Caco-2 (cell line): ENCODE measurements around the gene ADGRB2. TPM values are rescaled to one million over a fixed set of nuclear protein-coding genes. Genes with fewer than 3 reads are reported as not detected.

Experiments
- Bru-seq: library from RNA; stranded (reverse); fragments of 400-500 nt; gene quantifications from one replicate; lab custom pipeline; 2021; lab: Mats Ljungman, UMichigan
- BruChase-seq, 2 experiments: library from RNA; stranded (reverse); fragments of 400-500 nt; gene quantifications; one replicate each; lab custom pipeline; 2021; lab: Mats Ljungman, UMichigan
- BruUV-seq: library from RNA; stranded (reverse); fragments of 400-500 nt; replicated peaks from 2 replicates; lab custom pipeline; 2021; lab: Mats Ljungman, UMichigan
- CTCF ChIA-PET: fragments of 300-600 bp; sonication (Branson Sonifier 250); formaldehyde crosslinking; loops from one replicate; lab custom pipeline; 2022; ENCODE audit warnings: antibody characterized with exemption; lab: Charles Lee
- POLR2A ChIA-PET: fragments of 300-600 bp; sonication (Branson Sonifier 250); formaldehyde crosslinking; loops from one replicate; lab custom pipeline; 2022; ENCODE audit warnings: antibody characterized with exemption; lab: Charles Lee
- DNase-seq, 2 experiments: peaks; one replicate each; pipeline versions ENCODE4 v3.0.0 to v3.0.0-alpha.2; 2020 to 2022
- H3K27me3 ChIP-seq: replicated peaks from 2 replicates; pipeline ENCODE4 v1.6.0; 2011; ENCODE audit warnings: low read length; ENCODE audit not compliant: control insufficient read depth, insufficient read depth
- H3K36me3 ChIP-seq: 2 replicates; pipeline ENCODE4 v1.5.1; 2011; ENCODE audit warnings: low read length; ENCODE audit not compliant: control insufficient read depth, insufficient read depth
- H3K4me1 ChIP-seq: fragments of 250-450 bp; sonication (Bioruptor Pico); 2 replicates; pipeline ENCODE4 v1.5.1; 2020; ENCODE audit warnings: mild to moderate bottlenecking
- H3K4me3 ChIP-seq: 2 replicates; pipeline ENCODE4 v1.5.1; 2011; ENCODE audit warnings: low read depth, mild to moderate bottlenecking, control low read depth, low read length
- H3K9me3 ChIP-seq: fragments of 250-450 bp; sonication (Bioruptor Pico); 2 replicates; pipeline ENCODE4 v1.5.1; 2020; ENCODE audit warnings: mild to moderate bottlenecking, moderate library complexity
- H3K27ac Mint-ChIP-seq: one replicate; pipeline ENCODE4 v1.8.0; 2022; ENCODE audit warnings: mixed read lengths; ENCODE audit not compliant: unreplicated experiment
- H3K27me3 Mint-ChIP-seq: one replicate; pipeline ENCODE4 v1.8.0; 2022; ENCODE audit warnings: mixed read lengths; ENCODE audit not compliant: insufficient read depth, unreplicated experiment
- H3K36me3 Mint-ChIP-seq: one replicate; pipeline ENCODE4 v1.8.0; 2022; ENCODE audit warnings: mild to moderate bottlenecking, mixed read lengths; ENCODE audit not compliant: insufficient read depth, unreplicated experiment
- H3K4me1 Mint-ChIP-seq: one replicate; pipeline ENCODE4 v1.8.0; 2022; ENCODE audit warnings: low read depth, mixed read lengths; ENCODE audit not compliant: unreplicated experiment
- H3K4me3 Mint-ChIP-seq: one replicate; pipeline ENCODE4 v1.8.0; 2022; ENCODE audit warnings: mild to moderate bottlenecking, moderate library complexity, mixed read lengths; ENCODE audit not compliant: unreplicated experiment
- H3K9me3 Mint-ChIP-seq: one replicate; pipeline ENCODE4 v1.8.0; 2022; ENCODE audit warnings: mixed read lengths; ENCODE audit not compliant: unreplicated experiment
- CTCF ChIP-seq, 2 experiments: fragments of 200-600 bp in 1 of 2; IDR thresholded peaks; 1 replicate in 1 of 2; 2 replicates in 1 of 2; pipeline versions ENCODE4 v1.5.1 to v1.8.0; 2011 to 2022; ENCODE audit warnings: antibody characterized with exemption in 1 of 2, control low read depth in 1 of 2, inconsistent platforms in 1 of 2, low read depth in 1 of 2, low read length in 1 of 2, mild to moderate bottlenecking in 1 of 2, moderate library complexity in 1 of 2; ENCODE audit not compliant: insufficient read depth in 1 of 2, severe bottlenecking in 1 of 2, unreplicated experiment in 1 of 2
- intact Hi-C: fragments of 100-400 bp; cut with micrococcal nuclease; formaldehyde crosslinking; loops from one replicate; pipeline ENCODE4 v1.10.0; 2022; ENCODE audit not compliant: unreplicated experiment
- long read RNA-seq: library from polyadenylated mRNA; stranded (forward); transcript quantifications from one replicate; pipeline ENCODE4 v2.0.0, GENCODE V29; 2022
- total RNA-seq: library from RNA; stranded (reverse); gene quantifications from 2 replicates; pipeline ENCODE4 v1.2.3, GENCODE V29; 2022

The ADGRB2 gene
- total RNA-seq, result 1.4 and 2.2 TPM in 2 replicates
- Bru-seq, nascent RNA, result percentile 20 among the genes with signal in this experiment
- percentile 23 among the genes with signal in this experiment for BruChase-seq, experiment 1, labeled RNA remaining after a 2-hour chase
- BruChase-seq, experiment 2, labeled RNA remaining after a 6-hour chase, result percentile 24 among the genes with signal in this experiment
- long read RNA-seq, partial matches to known transcripts, result 0 of 1 reads
- long read RNA-seq, other reads (novel, unspliced or antisense), result 1 of 1 reads

- peak within 1 kb of the TSS; percentile 84 for H3K4me3 Mint-ChIP-seq
- Histone ChIP-seq H3K9me3 (no peaks in the 10 kb centered on the region), H3K4me1 (peaks cover 19% of the 10 kb centered on the region), H3K4me3 (peak within 1 kb of the TSS; percentile 39), H3K36me3 (no peaks in the 10 kb centered on the region), H3K27me3 (no peaks in the 10 kb centered on the region)
- intact Hi-C loops, result no loop called here
- peaks cover 6% of the 10 kb centered on the region for H3K27me3 Mint-ChIP-seq
- DNase-seq, result peak in 1 of 2 experiments; percentile 25
- peaks cover 5% of the 10 kb centered on the region for H3K4me1 Mint-ChIP-seq
- H3K36me3 Mint-ChIP-seq, result peaks cover 5% of the 10 kb centered on the region
- BruUV-seq, result no TSS peak
- TF ChIP-seq CTCF (IDR thresholded peaks at IDR 0.05; ENCODE audit: insufficient read depth in 1 of 2, low read depth in 1 of 2, low read length in 1 of 2, severe bottlenecking in 1 of 2, unreplicated experiment in 1 of 2), result peak in 1 of 2 experiments; percentile 5
- ChIA-PET CTCF (interaction anchor here (0.7 to 1.0 kb wide), 3 partner anchors 11 to 176 kb away, joined by 3 to 14 read pairs (median 5); no protein-coding TSS in a partner anchor), POLR2A (no interaction called here)
- no peaks in the 10 kb centered on the region for H3K9me3 Mint-ChIP-seq
- H3K27ac Mint-ChIP-seq, result no peak within 1 kb of the TSS
Measured at GRCh38 chr1:31764312-31765040, at the start of gene ADGRB2. TSS of gene ADGRB2 (minus strand) at chr1:31764340. CDS start at chr1:31757221, 7,119 bp downstream.

- Mint-ChIP-seq H3K27me3 (no peaks in the 10 kb centered on the region), H3K4me1 (no peaks in the 10 kb centered on the region), H3K4me3 (no peak overlapping the region), H3K27ac (no peak overlapping the region), H3K9me3 (no peaks in the 10 kb centered on the region), H3K36me3 (no peaks in the 10 kb centered on the region)
- H3K4me3 ChIP-seq, result no peak overlapping the region
- POLR2A ChIA-PET, result no interaction called here
- TF ChIP-seq CTCF (IDR thresholded peaks at IDR 0.05; ENCODE audit: insufficient read depth in 1 of 2, low read depth in 1 of 2, low read length in 1 of 2, severe bottlenecking in 1 of 2, unreplicated experiment in 1 of 2), result no peak
- no peaks in the 10 kb centered on the region for H3K36me3 ChIP-seq
- H3K27me3 ChIP-seq, result no peaks in the 10 kb centered on the region
- H3K4me1 ChIP-seq, result no peaks in the 10 kb centered on the region
- CTCF ChIA-PET, result no interaction called here
- intact Hi-C loops, result no loop called here
- no TSS peak for BruUV-seq
- H3K9me3 ChIP-seq, result no peaks in the 10 kb centered on the region
- DNase-seq, result no peak
Measured at GRCh38 chr1:31812158-31812829, 48.2 kb upstream of the ADGRB2 start.

GRCh38 chr1:31811605-31812004 is 47.5 kb upstream of the ADGRB2 start:
- no peak overlapping the region for H3K27ac Mint-ChIP-seq
- no peaks in the 10 kb centered on the region for H3K27me3 Mint-ChIP-seq
- H3K9me3 Mint-ChIP-seq, result no peaks in the 10 kb centered on the region
- no peak overlapping the region for H3K4me3 Mint-ChIP-seq
- H3K4me1 Mint-ChIP-seq, result no peaks in the 10 kb centered on the region
- H3K27me3 ChIP-seq, result no peaks in the 10 kb centered on the region
- ChIA-PET POLR2A (no interaction called here), CTCF (no interaction called here)
- DNase-seq, result no peak
- H3K9me3 ChIP-seq, result no peaks in the 10 kb centered on the region
- no peaks in the 10 kb centered on the region for H3K36me3 ChIP-seq
- intact Hi-C loops, result no loop called here
- no peaks in the 10 kb centered on the region for H3K36me3 Mint-ChIP-seq
- no TSS peak for BruUV-seq
- H3K4me3 ChIP-seq, result no peak overlapping the region
- TF ChIP-seq CTCF (IDR thresholded peaks at IDR 0.05; ENCODE audit: insufficient read depth in 1 of 2, low read depth in 1 of 2, low read length in 1 of 2, severe bottlenecking in 1 of 2, unreplicated experiment in 1 of 2), result no peak
- H3K4me1 ChIP-seq, result no peaks in the 10 kb centered on the region
